Calu3 (cell line): Measurements from ENCODE around the gene ARHGEF6. TPM values are rescaled to one million over a fixed set of nuclear protein-coding genes. Genes with fewer than 3 reads are reported as not detected.

ENCODE experiments used
- BruUV-seq: library from RNA; stranded (reverse); fragments of 400-500 nt; replicated peaks from 2 replicates; lab custom pipeline; 2021; lab: Mats Ljungman, UMichigan
- CTCF ChIA-PET: fragments of 300-600 bp; sonication (Branson Sonifier 250); formaldehyde crosslinking; loops from one replicate; lab custom pipeline; 2022; ENCODE audit warnings: antibody characterized with exemption; lab: Charles Lee
- DNase-seq: peaks from one replicate; pipeline ENCODE4 v3.0.0; 2022
- H3K27ac Mint-ChIP-seq: one replicate; pipeline ENCODE4 v1.8.0; 2022; ENCODE audit warnings: mixed read lengths; ENCODE audit not compliant: unreplicated experiment
- H3K27me3 Mint-ChIP-seq: one replicate; pipeline ENCODE4 v1.8.0; 2022; ENCODE audit warnings: mixed read lengths; ENCODE audit not compliant: unreplicated experiment
- H3K36me3 Mint-ChIP-seq: one replicate; pipeline ENCODE4 v1.8.0; 2022; ENCODE audit warnings: mild to moderate bottlenecking, moderate library complexity, mixed read lengths; ENCODE audit not compliant: insufficient read depth, unreplicated experiment
- H3K4me1 Mint-ChIP-seq: one replicate; pipeline ENCODE4 v1.8.0; 2022; ENCODE audit warnings: mild to moderate bottlenecking, low read depth, mixed read lengths; ENCODE audit not compliant: unreplicated experiment
- H3K4me3 Mint-ChIP-seq: one replicate; pipeline ENCODE4 v1.8.0; 2022; ENCODE audit warnings: mild to moderate bottlenecking, low read depth, moderate library complexity, mixed read lengths; ENCODE audit not compliant: unreplicated experiment
- H3K9me3 Mint-ChIP-seq: one replicate; pipeline ENCODE4 v1.8.0; 2022; ENCODE audit warnings: low read depth, mixed read lengths; ENCODE audit not compliant: unreplicated experiment
- CTCF ChIP-seq: fragments of 200-600 bp; IDR thresholded peaks from one replicate; pipeline ENCODE4 v1.8.0; 2022; ENCODE audit warnings: antibody characterized with exemption; ENCODE audit not compliant: unreplicated experiment
- intact Hi-C: fragments of 100-400 bp; cut with micrococcal nuclease; formaldehyde crosslinking; loops from one replicate; pipeline ENCODE4 v1.10.0; 2022; ENCODE audit not compliant: unreplicated experiment
- total RNA-seq: library from RNA; stranded (reverse); gene quantifications from 2 replicates; pipeline ENCODE4 v1.2.3, GENCODE V29; 2022

The ARHGEF6 gene
- total RNA-seq, 1 experiment from 2014 or later, result 0.07 TPM

GRCh38 chrX:136662104-136662503, 118.6 kb downstream of the ARHGEF6 start:
- no peak for TF ChIP-seq CTCF
- H3K36me3 Mint-ChIP-seq, result no peaks in the 10 kb centered on the region
- intact Hi-C loops, result no loop called here
- BruUV-seq, result no TSS peak
- H3K27me3 Mint-ChIP-seq, result peaks cover 46% of the 10 kb centered on the region
- H3K9me3 Mint-ChIP-seq, result peaks cover 4% of the 10 kb centered on the region
- no peak overlapping the region for H3K4me3 Mint-ChIP-seq
- no peaks in the 10 kb centered on the region for H3K4me1 Mint-ChIP-seq
- no peak overlapping the region for H3K27ac Mint-ChIP-seq
- CTCF ChIA-PET, result no interaction called here
- DNase-seq, result no peak

GRCh38 chrX:136660896-136661295, 119.8 kb downstream of the ARHGEF6 start:
- H3K36me3 Mint-ChIP-seq, result no peaks in the 10 kb centered on the region
- CTCF ChIA-PET, result no interaction called here

GRCh38 chrX:136659174-136659573, 121.6 kb downstream of the ARHGEF6 start:
- no peak for TF ChIP-seq CTCF
- no TSS peak for BruUV-seq
- Mint-ChIP-seq H3K4me3 (no peak overlapping the region), H3K27ac (no peak overlapping the region), H3K27me3 (peaks cover 69% of the 10 kb centered on the region), H3K4me1 (no peaks in the 10 kb centered on the region), H3K9me3 (peaks cover 4% of the 10 kb centered on the region), H3K36me3 (no peaks in the 10 kb centered on the region)
- CTCF ChIA-PET, result no interaction called here
- intact Hi-C loops, result no loop called here
- DNase-seq, result no peak

More at GRCh38 chrX:136660896-136661295, 119.8 kb downstream of the ARHGEF6 start:
- H3K4me3 Mint-ChIP-seq, result no peak overlapping the region
- no TSS peak for BruUV-seq
- no peak for TF ChIP-seq CTCF
- no peaks in the 10 kb centered on the region for H3K4me1 Mint-ChIP-seq
- DNase-seq, result no peak
- peaks cover 53% of the 10 kb centered on the region for H3K27me3 Mint-ChIP-seq
- peaks cover 4% of the 10 kb centered on the region for H3K9me3 Mint-ChIP-seq
- H3K27ac Mint-ChIP-seq, result no peak overlapping the region
- intact Hi-C loops, result no loop called here

GRCh38 chrX:136658151-136658550, 122.6 kb downstream of the ARHGEF6 start:
- Mint-ChIP-seq H3K4me1 (no peaks in the 10 kb centered on the region), H3K27ac (no peak overlapping the region), H3K4me3 (no peak overlapping the region), H3K36me3 (no peaks in the 10 kb centered on the region), H3K9me3 (no peaks in the 10 kb centered on the region), H3K27me3 (peaks cover 69% of the 10 kb centered on the region)
- no peak for TF ChIP-seq CTCF
- no peak for DNase-seq
- intact Hi-C loops, result no loop called here
- BruUV-seq, result no TSS peak
- CTCF ChIA-PET, result no interaction called here
